Prostate gland (tissue), 2 donors: ENCODE results near the gene ALG14. TPM values are rescaled to one million over a fixed set of nuclear protein-coding genes. Genes with fewer than 3 reads are reported as not detected.
A peak's percentile ranks its signal among the peaks of the same experiment; 100 is the strongest.

Experiments used
- DNase-seq: peaks from one replicate; pipeline ENCODE4 v3.0.0-alpha.2; 2019; ENCODE audit warnings: low spot score
- H3K27ac ChIP-seq, 2 donors: fragments of 200-600 bp; sonication (generic); 2 replicates each; pipeline ENCODE4 v1.5.1; 2017 to 2019
- H3K27me3 ChIP-seq: fragments of 200-600 bp; sonication (generic); replicated peaks from 2 replicates; pipeline ENCODE4 v1.5.1; 2019; ENCODE audit not compliant: insufficient read depth
- H3K36me3 ChIP-seq, 2 donors: fragments of 200-600 bp; sonication (generic); 1 replicate in 1 of 2; 2 replicates in 1 of 2; pipeline versions ENCODE4 v1.5.1 to v1.8.1; 2017 to 2019
- H3K4me1 ChIP-seq: fragments of 200-600 bp; sonication (generic); replicated peaks from 2 replicates; pipeline ENCODE4 v1.5.1; 2019
- H3K4me3 ChIP-seq, 2 donors: fragments of 200-600 bp; sonication (generic); 2 replicates each; pipeline ENCODE4 v1.5.1; 2017 to 2019
- H3K9me3 ChIP-seq: fragments of 200-600 bp; sonication (generic); 2 replicates; pipeline ENCODE4 v1.5.1; 2017
- POLR2A ChIP-seq: fragments of 450-650 bp; IDR thresholded peaks from one replicate; pipeline ENCODE4 v1.6.1; 2016; ENCODE audit warnings: antibody characterized with exemption, mild to moderate bottlenecking
- POLR2AphosphoS5 ChIP-seq: sonication (generic); formaldehyde crosslinking; IDR thresholded peaks from one replicate; pipeline ENCODE4 v1.6.1; 2017; ENCODE audit warnings: antibody characterized with exemption
- WGBS: methylation state at CpG from one replicate; pipeline ENCODE4 v1.1.5; 2018; 5-methylcytosine and 5-hydroxymethylcytosine counted together
- intact Hi-C: fragments of 100-400 bp; cut with DNase I; formaldehyde crosslinking; loops from one replicate; pipeline ENCODE4 v1.14.2; 2022
- total RNA-seq, 2 donors: library from RNA; depleted of rRNA; stranded (reverse); fragments of >200 nt; gene quantifications; one replicate each; pipeline ENCODE4 v1.1.0, GENCODE V29; 2016
- TF ChIP-seq, protein P1 (sequence below), 4 experiments: fragments of 200-600 bp in 2 of 4; fragments of 450-650 bp in 2 of 4; sonication (generic) in 2 of 4; IDR thresholded peaks; 1 replicate in 3 of 4; 2 replicates in 1 of 4; pipeline ENCODE4 v1.5.1; 2016 to 2019; ENCODE audit warnings: antibody characterized with exemption in 4 of 4, mild to moderate bottlenecking in 2 of 4, moderate library complexity in 2 of 4

Gene ALG14
- total RNA-seq, 2 donors from 2014 or later, result 2.0 to 2.3 TPM

DNA sequence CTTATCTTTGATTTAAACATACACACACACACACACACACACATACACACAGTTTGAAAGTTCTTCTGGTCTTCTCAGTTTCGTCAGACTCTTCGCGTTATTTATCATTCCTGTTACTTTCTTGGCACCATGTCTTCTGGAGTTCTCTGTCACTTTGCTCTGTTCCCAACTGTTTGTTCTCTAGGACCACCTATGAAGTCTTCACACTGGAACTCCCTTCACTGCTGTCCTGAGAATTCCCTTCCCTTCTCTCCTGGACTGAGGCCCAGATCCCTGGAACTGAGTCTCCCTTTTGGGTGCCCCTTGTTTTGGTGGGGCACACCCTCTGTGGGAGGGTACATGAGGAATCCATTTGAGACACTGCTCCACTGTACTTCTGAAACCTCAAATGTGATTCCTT, 30.5 kb downstream of the ALG14 start:
- no peak for TF ChIP-seq POLR2A
- TF ChIP-seq, protein P1, sequence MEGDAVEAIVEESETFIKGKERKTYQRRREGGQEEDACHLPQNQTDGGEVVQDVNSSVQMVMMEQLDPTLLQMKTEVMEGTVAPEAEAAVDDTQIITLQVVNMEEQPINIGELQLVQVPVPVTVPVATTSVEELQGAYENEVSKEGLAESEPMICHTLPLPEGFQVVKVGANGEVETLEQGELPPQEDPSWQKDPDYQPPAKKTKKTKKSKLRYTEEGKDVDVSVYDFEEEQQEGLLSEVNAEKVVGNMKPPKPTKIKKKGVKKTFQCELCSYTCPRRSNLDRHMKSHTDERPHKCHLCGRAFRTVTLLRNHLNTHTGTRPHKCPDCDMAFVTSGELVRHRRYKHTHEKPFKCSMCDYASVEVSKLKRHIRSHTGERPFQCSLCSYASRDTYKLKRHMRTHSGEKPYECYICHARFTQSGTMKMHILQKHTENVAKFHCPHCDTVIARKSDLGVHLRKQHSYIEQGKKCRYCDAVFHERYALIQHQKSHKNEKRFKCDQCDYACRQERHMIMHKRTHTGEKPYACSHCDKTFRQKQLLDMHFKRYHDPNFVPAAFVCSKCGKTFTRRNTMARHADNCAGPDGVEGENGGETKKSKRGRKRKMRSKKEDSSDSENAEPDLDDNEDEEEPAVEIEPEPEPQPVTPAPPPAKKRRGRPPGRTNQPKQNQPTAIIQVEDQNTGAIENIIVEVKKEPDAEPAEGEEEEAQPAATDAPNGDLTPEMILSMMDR (IDR thresholded peaks at IDR 0.05), result no peak
- TF ChIP-seq POLR2AphosphoS5, result no peak
- 23% methylated on average over 3 of the region's 3 CpGs for WGBS
- Histone ChIP-seq H3K4me3 (no peak overlapping the region), H3K36me3 (no peaks in the 10 kb centered on the region), H3K9me3 (no peaks in the 10 kb centered on the region), H3K27ac (peak overlapping the region; percentile 78 to 84), H3K4me1 (no peaks in the 10 kb centered on the region), H3K27me3 (no peaks in the 10 kb centered on the region)
- intact Hi-C loops, result loop anchor here (1.0 to 2.0 kb wide), 2 partner anchors 119 to 188 kb away; no protein-coding TSS in a partner anchor
- DNase-seq, result peak; percentile 22

DNA sequence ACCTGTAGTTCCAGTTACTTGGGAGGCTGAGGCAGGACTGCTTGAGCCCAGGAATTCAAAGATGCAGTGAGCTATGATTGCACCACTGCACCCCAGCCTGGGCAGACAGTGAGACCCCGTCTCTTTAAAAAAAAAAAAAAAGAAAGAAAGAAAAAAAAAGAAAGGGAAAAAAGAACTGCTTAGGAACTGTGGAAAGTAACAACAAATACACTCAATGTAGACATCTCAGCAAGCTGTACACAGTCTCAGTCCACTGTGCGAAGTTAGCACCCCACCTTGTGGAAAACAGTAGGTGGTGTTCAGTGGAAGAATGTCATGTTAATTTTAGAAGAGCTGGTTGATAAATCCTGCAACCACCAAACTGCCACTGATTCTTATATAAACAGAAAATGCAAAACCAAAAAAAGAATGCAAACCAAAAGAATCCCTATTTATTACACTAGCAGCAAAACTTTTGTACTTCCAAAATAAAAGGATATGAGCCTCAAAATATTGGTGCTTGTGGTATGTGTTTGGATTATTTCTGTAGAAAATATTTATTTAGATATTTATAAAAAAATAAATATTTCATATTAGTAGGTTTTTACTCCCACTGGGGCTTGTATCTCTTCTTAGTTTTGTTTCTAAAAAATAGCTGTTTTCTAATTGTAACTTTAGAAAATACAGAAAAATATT, 31.1 kb downstream of the ALG14 start:
- H3K27ac ChIP-seq, result peak overlapping the region; percentile 78 to 84
- H3K36me3 ChIP-seq, result no peaks in the 10 kb centered on the region
- no peaks in the 10 kb centered on the region for H3K27me3 ChIP-seq
- peak; percentile 75 for DNase-seq
- 3% methylated on average over 2 of the region's 2 CpGs for WGBS
- no peak for TF ChIP-seq POLR2A
- peak; percentile 85 for TF ChIP-seq POLR2AphosphoS5
- TF ChIP-seq, protein P1 (IDR thresholded peaks at IDR 0.05), result peak; percentile 73 to 96 (median 82)
- H3K4me3 ChIP-seq, result no peak overlapping the region
- H3K9me3 ChIP-seq, result no peaks in the 10 kb centered on the region
- intact Hi-C loops, result loop anchor here (1.0 to 2.0 kb wide), 2 partner anchors 119 to 187 kb away; no protein-coding TSS in a partner anchor
- H3K4me1 ChIP-seq, result no peaks in the 10 kb centered on the region

DNA sequence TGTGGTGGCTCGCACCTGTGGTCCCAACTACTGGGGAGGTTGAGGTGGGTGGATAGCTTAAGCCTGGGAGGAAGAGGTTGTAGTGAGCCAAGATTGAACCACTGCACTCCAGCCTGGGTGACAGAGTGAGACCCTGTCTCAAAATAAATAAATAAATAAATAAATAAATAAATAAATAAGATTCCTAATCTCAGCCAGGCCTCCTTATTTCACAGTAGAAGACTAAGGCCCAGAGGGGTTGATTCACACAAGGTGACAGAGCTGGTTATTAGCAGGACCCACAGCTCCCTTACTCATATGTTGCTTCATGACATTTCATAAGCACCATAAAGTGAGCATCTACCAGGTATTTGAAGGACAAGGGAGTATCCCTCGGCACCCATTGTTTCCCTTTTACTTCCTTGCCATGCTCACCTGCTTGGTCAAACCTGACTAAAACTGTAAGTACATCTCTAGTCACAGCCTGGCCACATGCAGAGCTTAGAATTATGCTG, 32.7 kb downstream of the ALG14 start:
- Histone ChIP-seq H3K36me3 (no peaks in the 10 kb centered on the region), H3K4me1 (no peaks in the 10 kb centered on the region), H3K9me3 (no peaks in the 10 kb centered on the region), H3K27me3 (no peaks in the 10 kb centered on the region), H3K27ac (no peak overlapping the region), H3K4me3 (no peak overlapping the region)
- 92% methylated on average over 2 of the region's 2 CpGs for WGBS
- no peak for DNase-seq
- intact Hi-C loops, result no loop called here
- TF ChIP-seq POLR2AphosphoS5 (no peak), POLR2A (no peak)
- TF ChIP-seq, protein P1 (IDR thresholded peaks at IDR 0.05), result no peak

DNA sequence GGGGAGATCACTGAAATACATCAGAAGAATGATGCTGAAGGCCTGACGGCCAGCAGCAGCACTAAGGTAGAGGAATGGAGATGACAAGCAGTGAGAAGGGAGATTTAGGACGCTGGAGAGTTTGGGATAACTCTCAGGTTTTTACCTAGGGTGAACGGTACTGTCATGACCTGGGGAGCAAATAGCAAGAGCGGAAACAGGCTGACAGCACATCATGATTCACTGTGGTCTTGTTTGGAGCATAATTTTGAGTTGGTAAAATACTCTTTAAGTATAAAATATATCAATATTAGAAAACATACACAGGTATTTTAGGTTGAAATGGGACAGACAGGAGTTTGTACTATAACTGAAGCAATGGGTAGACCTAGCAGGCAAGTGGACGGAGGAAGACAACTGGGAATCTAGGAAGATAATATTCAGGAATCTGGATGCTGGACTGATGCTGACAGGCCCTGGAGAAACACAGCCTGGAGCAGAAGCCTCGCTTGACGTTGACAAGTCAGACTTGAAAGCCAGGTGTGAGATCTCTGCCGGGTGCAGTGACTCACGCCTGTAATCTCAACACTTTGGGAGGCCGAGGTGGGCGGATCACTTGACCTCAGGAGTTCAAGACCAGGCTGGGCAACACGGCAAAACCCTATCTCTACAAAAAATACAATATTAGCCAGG, 33.3 kb downstream of the ALG14 start:
- intact Hi-C loops, result no loop called here
- 85% methylated on average over 12 of the region's 12 CpGs for WGBS
- H3K36me3 ChIP-seq, result no peaks in the 10 kb centered on the region

More for the DNA sequence above, 33.3 kb downstream of the ALG14 start:
- Histone ChIP-seq H3K9me3 (no peaks in the 10 kb centered on the region), H3K27me3 (no peaks in the 10 kb centered on the region), H3K27ac (no peak overlapping the region), H3K4me1 (no peaks in the 10 kb centered on the region), H3K4me3 (no peak overlapping the region)
- no peak for DNase-seq
- TF ChIP-seq, protein P1 (IDR thresholded peaks at IDR 0.05), result no peak
- TF ChIP-seq POLR2AphosphoS5, result no peak
- TF ChIP-seq POLR2A, result no peak
